ENCODE data around the gene RCVRN.

RCVRN gene

GRCh38 chr17:9912121-9913099, 7.3 kb upstream of the RCVRN start:
- Histone ChIP-seq H3K27me3 (replicated peaks; ENCODE audit: control insufficient read depth, insufficient read depth, low read length, poor library complexity, severe bottlenecking) (no peaks in the 10 kb centered on the region), H3K36me3 (ENCODE audit: control insufficient read depth, insufficient read depth, low read length) (no peaks in the 10 kb centered on the region), H3K9me3 (ENCODE audit: control insufficient read depth, low read length) (no peaks in the 10 kb centered on the region), H3K4me3 (ENCODE audit: insufficient read depth, low read depth, low read length, poor library complexity, severe bottlenecking) (no peak overlapping the region), H3K4me1 (ENCODE audit: control insufficient read depth, insufficient read depth, low read length, poor library complexity, severe bottlenecking) (no peaks in the 10 kb centered on the region), H3K27ac (ENCODE audit: insufficient read depth, low read length, poor library complexity, severe bottlenecking) (no peak overlapping the region)
- no peak for DNase-seq

DNA sequence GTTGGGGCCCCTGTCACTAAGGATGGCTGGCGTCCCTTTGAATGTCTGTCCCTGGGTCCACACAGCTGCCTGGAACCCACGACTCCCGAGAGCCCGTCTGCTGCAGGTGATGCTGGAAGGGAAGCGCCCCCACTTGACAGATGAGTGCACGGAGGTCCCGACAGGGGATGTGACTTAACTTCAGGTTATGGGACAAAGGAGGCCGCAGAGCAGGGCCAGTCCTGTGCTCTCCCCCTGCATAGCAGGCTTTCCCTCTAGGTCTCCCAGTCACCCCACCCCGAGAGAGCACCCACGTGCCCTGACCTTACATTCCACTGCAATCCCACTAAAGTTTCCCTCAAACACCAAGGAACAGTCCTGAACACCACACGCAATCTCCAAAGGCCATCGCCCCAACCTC, 6.0 kb upstream of the RCVRN start:
- DNase-seq = no peak
- H3K27me3 ChIP-seq (replicated peaks; ENCODE audit: control insufficient read depth, insufficient read depth, low read length, poor library complexity, severe bottlenecking) = no peaks in the 10 kb centered on the region
- H3K27ac ChIP-seq (ENCODE audit: insufficient read depth, low read length, poor library complexity, severe bottlenecking) = no peak overlapping the region
- no peaks in the 10 kb centered on the region for H3K36me3 ChIP-seq (ENCODE audit: control insufficient read depth, insufficient read depth, low read length)
- no peaks in the 10 kb centered on the region for H3K4me1 ChIP-seq (ENCODE audit: control insufficient read depth, insufficient read depth, low read length, poor library complexity, severe bottlenecking)
- H3K9me3 ChIP-seq (ENCODE audit: control insufficient read depth, low read length) = no peaks in the 10 kb centered on the region
- no peak overlapping the region for H3K4me3 ChIP-seq (ENCODE audit: insufficient read depth, low read depth, low read length, poor library complexity, severe bottlenecking)

DNA sequence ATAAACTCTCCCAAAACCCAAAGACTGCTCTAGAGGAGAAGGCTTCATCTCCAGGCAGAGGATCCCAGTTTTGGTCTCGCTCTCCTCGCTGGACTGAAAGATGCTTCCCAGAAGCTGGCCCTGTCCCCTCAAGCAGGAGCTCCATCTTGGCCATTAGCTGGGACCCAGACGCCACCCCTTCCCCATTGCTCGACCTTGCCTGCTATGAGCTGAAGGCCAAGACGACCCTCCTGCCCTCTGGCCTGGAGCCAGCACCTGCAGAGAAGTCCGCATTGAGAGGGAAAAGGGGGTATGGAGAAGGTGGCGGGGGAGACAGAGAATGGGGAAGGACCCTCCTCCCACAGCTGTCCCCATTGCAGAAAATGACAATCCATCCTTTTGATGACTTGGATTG, 3.6 kb upstream of the RCVRN start:
- Histone ChIP-seq H3K4me1 (ENCODE audit: control insufficient read depth, insufficient read depth, low read length, poor library complexity, severe bottlenecking) (no peaks in the 10 kb centered on the region), H3K27me3 (replicated peaks; ENCODE audit: control insufficient read depth, insufficient read depth, low read length, poor library complexity, severe bottlenecking) (no peaks in the 10 kb centered on the region), H3K4me3 (ENCODE audit: insufficient read depth, low read depth, low read length, poor library complexity, severe bottlenecking) (no peak overlapping the region), H3K36me3 (ENCODE audit: control insufficient read depth, insufficient read depth, low read length) (no peaks in the 10 kb centered on the region), H3K9me3 (ENCODE audit: control insufficient read depth, low read length) (no peaks in the 10 kb centered on the region), H3K27ac (ENCODE audit: insufficient read depth, low read length, poor library complexity, severe bottlenecking) (no peak overlapping the region)
- no peak for DNase-seq

- no peaks in the 10 kb centered on the region for H3K9me3 ChIP-seq (ENCODE audit: control insufficient read depth, low read length)
- H3K4me1 ChIP-seq (ENCODE audit: control insufficient read depth, insufficient read depth, low read length, poor library complexity, severe bottlenecking) = no peaks in the 10 kb centered on the region
- H3K27me3 ChIP-seq (replicated peaks; ENCODE audit: control insufficient read depth, insufficient read depth, low read length, poor library complexity, severe bottlenecking) = no peaks in the 10 kb centered on the region
- H3K36me3 ChIP-seq (ENCODE audit: control insufficient read depth, insufficient read depth, low read length) = no peaks in the 10 kb centered on the region
- H3K27ac ChIP-seq (ENCODE audit: insufficient read depth, low read length, poor library complexity, severe bottlenecking) = no peak overlapping the region
- no peak overlapping the region for H3K4me3 ChIP-seq (ENCODE audit: insufficient read depth, low read depth, low read length, poor library complexity, severe bottlenecking)
- no peak for DNase-seq
These were observed 3.0 kb upstream of the RCVRN start for GRCh38 chr17:9907883-9908648.

GRCh38 chr17:9907131-9907530, 2.1 kb upstream of the RCVRN start:
- Histone ChIP-seq H3K4me1 (ENCODE audit: control insufficient read depth, insufficient read depth, low read length, poor library complexity, severe bottlenecking) (no peaks in the 10 kb centered on the region), H3K9me3 (ENCODE audit: control insufficient read depth, low read length) (no peaks in the 10 kb centered on the region), H3K36me3 (ENCODE audit: control insufficient read depth, insufficient read depth, low read length) (no peaks in the 10 kb centered on the region), H3K27me3 (replicated peaks; ENCODE audit: control insufficient read depth, insufficient read depth, low read length, poor library complexity, severe bottlenecking) (no peaks in the 10 kb centered on the region), H3K27ac (ENCODE audit: insufficient read depth, low read length, poor library complexity, severe bottlenecking) (no peak overlapping the region), H3K4me3 (ENCODE audit: insufficient read depth, low read depth, low read length, poor library complexity, severe bottlenecking) (no peak overlapping the region)
- no peak for DNase-seq

DNA sequence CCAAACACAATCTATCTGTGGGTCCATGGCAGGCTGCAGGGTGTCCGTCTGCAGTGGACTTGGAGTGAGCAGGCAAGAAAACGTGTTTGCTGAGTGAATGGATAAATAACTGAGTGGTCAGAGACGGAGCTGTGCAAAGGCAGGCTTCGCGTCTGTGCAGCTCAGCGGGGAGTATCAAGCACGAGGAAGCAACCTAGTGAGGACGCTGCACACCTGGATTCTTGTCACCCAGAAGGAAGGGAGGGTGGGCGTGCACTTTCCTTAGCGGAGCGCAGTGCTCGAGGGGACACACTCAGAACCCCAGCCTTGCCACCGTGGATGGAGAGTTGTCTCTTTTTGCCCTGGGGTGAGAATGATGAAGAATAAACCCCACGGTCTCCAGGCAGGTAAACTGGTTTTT, 1.5 kb upstream of the RCVRN start:
- H3K27me3 ChIP-seq (replicated peaks; ENCODE audit: control insufficient read depth, insufficient read depth, low read length, poor library complexity, severe bottlenecking) = no peaks in the 10 kb centered on the region
- no peak for DNase-seq
- H3K36me3 ChIP-seq (ENCODE audit: control insufficient read depth, insufficient read depth, low read length) = no peaks in the 10 kb centered on the region
- H3K4me3 ChIP-seq (ENCODE audit: insufficient read depth, low read depth, low read length, poor library complexity, severe bottlenecking) = no peak overlapping the region
- no peak overlapping the region for H3K27ac ChIP-seq (ENCODE audit: insufficient read depth, low read length, poor library complexity, severe bottlenecking)
- no peaks in the 10 kb centered on the region for H3K4me1 ChIP-seq (ENCODE audit: control insufficient read depth, insufficient read depth, low read length, poor library complexity, severe bottlenecking)
- no peaks in the 10 kb centered on the region for H3K9me3 ChIP-seq (ENCODE audit: control insufficient read depth, low read length)

GRCh38 chr17:9905902-9906301, 831 bp upstream of the RCVRN start:
- Histone ChIP-seq H3K27ac (ENCODE audit: insufficient read depth, low read length, poor library complexity, severe bottlenecking) (no peak overlapping the region), H3K9me3 (ENCODE audit: control insufficient read depth, low read length) (no peaks in the 10 kb centered on the region), H3K36me3 (ENCODE audit: control insufficient read depth, insufficient read depth, low read length) (no peaks in the 10 kb centered on the region), H3K4me1 (ENCODE audit: control insufficient read depth, insufficient read depth, low read length, poor library complexity, severe bottlenecking) (no peaks in the 10 kb centered on the region), H3K4me3 (ENCODE audit: insufficient read depth, low read depth, low read length, poor library complexity, severe bottlenecking) (no peak overlapping the region), H3K27me3 (replicated peaks; ENCODE audit: control insufficient read depth, insufficient read depth, low read length, poor library complexity, severe bottlenecking) (no peaks in the 10 kb centered on the region)
- no peak for DNase-seq

- Histone ChIP-seq H3K9me3 (ENCODE audit: control insufficient read depth, low read length) (no peaks in the 10 kb centered on the region), H3K4me1 (ENCODE audit: control insufficient read depth, insufficient read depth, low read length, poor library complexity, severe bottlenecking) (no peaks in the 10 kb centered on the region), H3K36me3 (ENCODE audit: control insufficient read depth, insufficient read depth, low read length) (no peaks in the 10 kb centered on the region), H3K27ac (ENCODE audit: insufficient read depth, low read length, poor library complexity, severe bottlenecking) (no peak overlapping the region), H3K4me3 (ENCODE audit: insufficient read depth, low read depth, low read length, poor library complexity, severe bottlenecking) (no peak overlapping the region), H3K27me3 (replicated peaks; ENCODE audit: control insufficient read depth, insufficient read depth, low read length, poor library complexity, severe bottlenecking) (no peaks in the 10 kb centered on the region)
- no peak for DNase-seq
These were observed 594 bp downstream of the RCVRN start for GRCh38 chr17:9904277-9905077.

GRCh38 chr17:9902120-9902519, 3.0 kb downstream of the RCVRN start:
- Histone ChIP-seq H3K27me3 (replicated peaks; ENCODE audit: control insufficient read depth, insufficient read depth, low read length, poor library complexity, severe bottlenecking) (no peaks in the 10 kb centered on the region), H3K4me1 (ENCODE audit: control insufficient read depth, insufficient read depth, low read length, poor library complexity, severe bottlenecking) (no peaks in the 10 kb centered on the region), H3K4me3 (ENCODE audit: insufficient read depth, low read depth, low read length, poor library complexity, severe bottlenecking) (no peak overlapping the region), H3K27ac (ENCODE audit: insufficient read depth, low read length, poor library complexity, severe bottlenecking) (no peak overlapping the region), H3K9me3 (ENCODE audit: control insufficient read depth, low read length) (no peaks in the 10 kb centered on the region), H3K36me3 (ENCODE audit: control insufficient read depth, insufficient read depth, low read length) (no peaks in the 10 kb centered on the region)
- no peak for DNase-seq
